H1 (cell line): ENCODE results near the gene LDLRAD4. TPM values are rescaled to one million over a fixed set of nuclear protein-coding genes. Genes with fewer than 3 reads are reported as not detected.

Experiments
- CHD7 ChIP-seq: fragments of 300-600 bp; sonication (generic); IDR thresholded peaks from 2 replicates; pipeline ENCODE4 v1.7.1; 2012; ENCODE audit warnings: low read length, moderate library complexity, mild to moderate bottlenecking, inconsistent platforms; ENCODE audit not compliant: insufficient replicate concordance
- CTCF ChIP-seq, 3 experiments: IDR thresholded peaks; 1 replicate in 2 of 3; 2 replicates in 1 of 3; pipeline versions ENCODE4 v1.5.1 to v1.6.1; 2011; ENCODE audit warnings: low read length in 3 of 3, mild to moderate bottlenecking in 3 of 3, inconsistent platforms in 2 of 3, low read depth in 1 of 3, moderate library complexity in 1 of 3; ENCODE audit not compliant: insufficient read depth in 1 of 3; ENCODE audit errors: control extremely low read depth in 1 of 3
- GTF2F1 ChIP-seq: IDR thresholded peaks from 2 replicates; pipeline ENCODE4 v1.6.1; 2012; ENCODE audit warnings: low read depth, low read length, improper control_type of control experiment, borderline replicate concordance
- PHF8 ChIP-seq: fragments of 200-600 bp; sonication (generic); conservative IDR thresholded peaks from 2 replicates; pipeline ENCODE4 v1.7.1; 2012; ENCODE audit warnings: low read depth, mild to moderate bottlenecking, inconsistent platforms, low read length, moderate library complexity
- POLR2AphosphoS5 ChIP-seq: IDR thresholded peaks from 2 replicates; pipeline ENCODE4 v1.6.1; 2011; ENCODE audit warnings: low read depth, low read length
- POU5F1 ChIP-seq: IDR thresholded peaks from 2 replicates; pipeline ENCODE4 v1.6.1; 2011; ENCODE audit warnings: low read depth, mild to moderate bottlenecking, low read length, moderate library complexity
- RBBP5 ChIP-seq: IDR thresholded peaks from 2 replicates; pipeline ENCODE4 v1.7.1; 2012; ENCODE audit warnings: low read depth, mild to moderate bottlenecking, inconsistent platforms, low read length, moderate library complexity, borderline replicate concordance
- TBP ChIP-seq: IDR thresholded peaks from 2 replicates; pipeline ENCODE4 v1.6.1; 2011; ENCODE audit warnings: low read depth, low read length, improper control_type of control experiment
- YY1 ChIP-seq: IDR thresholded peaks from 2 replicates; pipeline ENCODE4 v1.6.1; 2011; ENCODE audit warnings: low read depth, mild to moderate bottlenecking, low read length
- polyA plus RNA-seq, 7 experiments: library from polyadenylated mRNA; depleted of rRNA in 3 of 7; stranded (reverse) in 5 of 7; unstranded in 2 of 7; fragments of >200 nt in 5 of 7; fragments of 200-250 nt in 2 of 7; gene quantifications; 1 replicate in 5 of 7; 2 replicates in 1 of 7; 4 replicates in 1 of 7; pipeline versions ENCODE4 v1.2.1 to v1.2.3, GENCODE V29; 2011 to 2013; ENCODE audit warnings: missing spikeins in 2 of 7, mixed read lengths in 2 of 7
- total RNA-seq: library from RNA; stranded (reverse); fragmentation: NEBNext Ultra II Directional; extraction: Animal tissue kit (Norgen Biotek cat#: 25700); gene quantifications from 2 replicates; pipeline ENCODE4 v1.2.1, GENCODE V29; 2021

LDLRAD4 gene
- total and polyA plus RNA-seq, 2 of the 8 experiments (the other 6 are each of a cell fraction or from before 2014, with no cell fraction given) = 0.77 to 1.4 TPM

- no peak for TF ChIP-seq CHD7
- no peak for TF ChIP-seq PHF8
- no peak for TF ChIP-seq CTCF (IDR thresholded peaks at IDR 0.05; ENCODE audit: control extremely low read depth in 1 of 3, insufficient read depth in 1 of 3, low read depth in 1 of 3, low read length in 3 of 3)
- no peak for TF ChIP-seq POLR2AphosphoS5
- no peak for TF ChIP-seq RBBP5
- TF ChIP-seq YY1 = no peak
- TF ChIP-seq POU5F1 = no peak
- no peak for TF ChIP-seq GTF2F1
- no peak for TF ChIP-seq TBP
These were observed 401.7 kb downstream of the LDLRAD4 start (continued) for GRCh38 chr18:13620206-13620672.
